B cell (primary cell): ENCODE results near the gene SLC39A8. TPM values are rescaled to one million over a fixed set of nuclear protein-coding genes. Genes with fewer than 3 reads are reported as not detected.
"Not testable (repeated sequence)": the region's sequence is repeated elsewhere in the genome, so short reads cannot be mapped to it uniquely, and the experiment has no call there.

ENCODE experiments used
- ATAC-seq: fragments of 200-7000 bp; cut with Tn5 transposase; one replicate; pipeline ENCODE4 v1.10.0; 2021; ENCODE audit warnings: low read depth, mild to moderate bottlenecking, moderate number of reproducible peaks, moderate library complexity
- CTCF ChIA-PET: fragments of 350-600 bp; sonication (Branson Sonifier 250); formaldehyde crosslinking; loops from one replicate; lab custom pipeline; 2021; ENCODE audit warnings: antibody characterized with exemption, inconsistent platforms; lab: Charles Lee
- POLR2A ChIA-PET: fragments of 350-600 bp; sonication (Branson Sonifier 250); formaldehyde crosslinking; loops from one replicate; lab custom pipeline; 2021; ENCODE audit warnings: antibody characterized with exemption; lab: Charles Lee
- DNase-seq: peaks from one replicate; pipeline ENCODE4 v3.0.0; 2013
- H2AFZ ChIP-seq: 2 replicates; pipeline ENCODE4 v1.6.1; 2012; ENCODE audit warnings: mild to moderate bottlenecking, low read depth, low read length; ENCODE audit not compliant: insufficient read depth, poor library complexity, severe bottlenecking
- H3K27ac ChIP-seq, 2 donors: 1 replicate in 1 of 2; 2 replicates in 1 of 2; pipeline ENCODE4 v1.5.1; 2012 to 2013; ENCODE audit warnings: low read length in 2 of 2, mild to moderate bottlenecking in 2 of 2, moderate library complexity in 1 of 2
- H3K27me3 ChIP-seq, 4 experiments: fragments of 200-600 bp in 1 of 4; sonication (generic) in 1 of 4; replicated peaks in 1 of 4; 1 replicate in 2 of 4; 2 replicates in 2 of 4; pipeline versions ENCODE4 v1.6.1 to v1.7.0; 2013 to 2016; ENCODE audit warnings: low read length in 3 of 4, mild to moderate bottlenecking in 2 of 4, mixed read lengths in 1 of 4, moderate library complexity in 1 of 4; ENCODE audit not compliant: insufficient read depth in 4 of 4, control insufficient read depth in 3 of 4; ENCODE audit errors: control extremely low read depth in 1 of 4
- H3K36me3 ChIP-seq, 2 experiments: replicated peaks in 1 of 2; 1 replicate in 1 of 2; 2 replicates in 1 of 2; pipeline versions ENCODE4 v1.6.1 to v1.7.1; 2013; ENCODE audit warnings: low read length in 1 of 2; ENCODE audit not compliant: insufficient read depth in 2 of 2, control insufficient read depth in 1 of 2; ENCODE audit errors: control extremely low read depth in 1 of 2, extremely low read depth in 1 of 2
- H3K4me1 ChIP-seq, 2 donors: fragments of 200-600 bp in 1 of 2; sonication (generic) in 1 of 2; 1 replicate in 1 of 2; 2 replicates in 1 of 2; pipeline versions ENCODE4 v1.5.1 to v1.6.1; 2013 to 2017; ENCODE audit warnings: low read length in 2 of 2; ENCODE audit not compliant: control insufficient read depth in 2 of 2, insufficient read depth in 2 of 2
- H3K4me2 ChIP-seq: replicated peaks from 2 replicates; pipeline ENCODE3; 2012; ENCODE audit warnings: mild to moderate bottlenecking, low read depth, low read length; ENCODE audit not compliant: poor library complexity, severe bottlenecking
- H3K4me3 ChIP-seq, 5 experiments: fragments of 200-600 bp in 1 of 5; sonication (generic) in 1 of 5; 1 replicate in 3 of 5; 2 replicates in 2 of 5; pipeline versions ENCODE4 v1.5.1 to v1.7.0; 2011 to 2016; ENCODE audit warnings: low read length in 4 of 5, mild to moderate bottlenecking in 4 of 5, low read depth in 2 of 5, control low read depth in 1 of 5, moderate library complexity in 1 of 5; ENCODE audit not compliant: insufficient read depth in 1 of 5; ENCODE audit errors: control extremely low read depth in 1 of 5, extremely low read depth in 1 of 5
- H3K79me2 ChIP-seq: fragments of 200-600 bp; sonication (generic); one replicate; pipeline ENCODE4 v1.6.0; 2016; ENCODE audit warnings: low read length; ENCODE audit not compliant: control insufficient read depth, insufficient read depth
- H3K9ac ChIP-seq: fragments of 200-600 bp; sonication (generic); 2 replicates; pipeline ENCODE4 v1.6.1; 2017; ENCODE audit warnings: mild to moderate bottlenecking, low read length, moderate library complexity
- H3K9me3 ChIP-seq, 3 donors: one replicate each; pipeline versions ENCODE4 v1.6.1 to v1.7.1; 2013; ENCODE audit warnings: low read length in 2 of 3; ENCODE audit not compliant: control insufficient read depth in 2 of 3, insufficient read depth in 1 of 3; ENCODE audit errors: control extremely low read depth in 1 of 3
- H4K20me1 ChIP-seq: 2 replicates; pipeline ENCODE4 v1.6.0; 2012; ENCODE audit warnings: mild to moderate bottlenecking, low read length; ENCODE audit not compliant: insufficient read depth, control insufficient read depth, poor library complexity, severe bottlenecking
- H3K27ac Mint-ChIP-seq: one replicate; pipeline ENCODE4 v1.8.0; 2021; ENCODE audit warnings: mixed read lengths
- H3K27me3 Mint-ChIP-seq: one replicate; pipeline ENCODE4 v1.8.0; 2021; ENCODE audit warnings: mixed read lengths
- H3K4me1 Mint-ChIP-seq: one replicate; pipeline ENCODE4 v1.8.0; 2021; ENCODE audit warnings: mixed read lengths
- H3K4me3 Mint-ChIP-seq: one replicate; pipeline ENCODE4 v1.8.0; 2021; ENCODE audit warnings: mixed read lengths
- H3K9me3 Mint-ChIP-seq: one replicate; pipeline ENCODE4 v1.8.0; 2022; ENCODE audit warnings: mixed read lengths; ENCODE audit not compliant: insufficient read depth
- EZH2 ChIP-seq: IDR thresholded peaks from 2 replicates; pipeline ENCODE4 v1.6.1; 2012; ENCODE audit warnings: borderline replicate concordance, low read depth, mild to moderate bottlenecking, moderate library complexity, low read length; ENCODE audit not compliant: insufficient read depth, poor library complexity, severe bottlenecking
- WGBS: methylation state at CpG from one replicate; pipeline ENCODE4 v1.1.5; 2013; ENCODE audit warnings: missing lambda C conversion rate; ENCODE audit not compliant: insufficient coverage; 5-methylcytosine and 5-hydroxymethylcytosine counted together
- intact Hi-C: fragments of 100-400 bp; cut with micrococcal nuclease; formaldehyde crosslinking; loops from one replicate; pipeline ENCODE4 v1.10.0; 2022
- polyA plus RNA-seq: library from polyadenylated mRNA; depleted of rRNA; stranded (reverse); fragments of >200 nt; gene quantifications from 2 replicates; pipeline ENCODE4 v1.2.3, GENCODE V29; 2012
- total RNA-seq, 2 donors: library from RNA; stranded (reverse); fragments of 120-200 nt in 1 of 2; gene quantifications; 1 replicate in 1 of 2; 2 replicates in 1 of 2; pipeline versions ENCODE4 v1.2.3 to v1.2.4, GENCODE V29; 2013 to 2022
- TF ChIP-seq, protein P1 (sequence below): fragments of 200-600 bp; IDR thresholded peaks from one replicate; pipeline ENCODE4 v1.8.0; 2022; ENCODE audit warnings: antibody characterized with exemption, mild to moderate bottlenecking

SLC39A8 gene
- total and polyA plus RNA-seq, 2 donors (not counting 1 experiment from before 2014, with no cell fraction given) = 2.4 to 8.4 TPM

DNA sequence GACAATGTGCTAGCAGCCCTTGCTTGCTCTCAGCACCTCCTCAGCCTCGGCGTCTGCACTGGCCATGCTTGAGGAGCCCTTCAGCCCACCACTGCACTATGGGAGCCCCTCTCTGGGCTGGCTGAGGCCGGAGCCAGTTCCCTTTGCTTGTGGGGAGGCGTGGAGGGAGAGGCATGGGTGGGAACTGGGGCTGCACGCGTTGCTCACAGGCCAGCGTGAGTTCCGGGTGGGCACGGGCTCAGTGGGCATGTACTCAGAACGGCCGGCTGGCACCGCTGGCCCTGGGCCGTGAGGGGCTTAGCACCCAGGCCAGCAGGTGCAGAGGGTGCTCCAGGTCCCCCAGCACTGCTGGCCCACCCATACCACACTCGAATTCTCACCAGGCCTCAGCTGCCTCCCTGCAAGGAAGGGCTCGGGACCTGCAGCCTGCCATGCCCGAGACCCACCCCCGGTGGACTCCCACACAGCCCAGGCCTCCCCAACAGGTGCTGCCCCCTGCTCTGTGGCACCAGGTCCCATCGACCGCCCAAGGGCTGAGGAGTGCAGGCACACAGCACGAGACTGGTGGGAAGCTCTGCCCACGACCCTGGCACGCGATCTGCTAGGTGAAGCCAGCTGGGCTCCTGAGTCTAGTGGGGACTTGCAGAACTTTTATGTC is 100.3 kb downstream of the SLC39A8 start:
- CTCF ChIA-PET = no interaction called here
- no peaks in the 10 kb centered on the region for H4K20me1 ChIP-seq

DNA sequence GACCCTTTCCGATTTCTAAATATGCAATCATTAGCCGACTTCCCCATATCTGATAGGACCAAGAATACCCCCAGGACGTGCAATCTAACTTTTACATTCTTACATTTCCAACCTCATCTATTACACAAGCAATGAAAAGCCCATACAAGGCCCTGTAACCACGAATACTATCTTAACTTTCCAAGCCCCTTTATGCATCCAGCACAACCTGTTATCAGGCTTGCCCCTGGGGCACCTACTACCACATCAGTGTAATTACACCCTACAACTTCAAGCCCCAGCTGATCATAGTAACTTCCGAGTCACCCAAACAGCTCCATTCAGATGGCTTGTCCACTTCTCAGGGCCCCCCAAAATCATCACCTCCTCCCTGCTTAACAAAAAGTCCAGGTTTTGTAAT is 102.0 kb downstream of the SLC39A8 start:
- H3K79me2 ChIP-seq, CTCF ChIA-PET, H3K4me1 Mint-ChIP-seq, H3K27ac Mint-ChIP-seq, H3K4me3 Mint-ChIP-seq, H3K4me1 ChIP-seq, H3K36me3 ChIP-seq, H4K20me1 ChIP-seq, H3K9ac ChIP-seq, H3K9me3 Mint-ChIP-seq, ATAC-seq, intact Hi-C loops, H3K27me3 Mint-ChIP-seq, H3K27me3 ChIP-seq, H3K4me2 ChIP-seq, H3K4me3 ChIP-seq, DNase-seq, H3K27ac ChIP-seq, H2AFZ ChIP-seq, POLR2A ChIA-PET: not testable (repeated sequence)
- 86% methylated on average over 5 of the region's 5 CpGs for WGBS
- peaks cover 0 to 15% (median 0%) of the 10 kb centered on the region in 3 donors for H3K9me3 ChIP-seq

More for the DNA sequence above, 100.3 kb downstream of the SLC39A8 start:
- POLR2A ChIA-PET = no interaction called here
- no peak overlapping the region for H3K4me2 ChIP-seq
- H3K27me3 ChIP-seq = no peaks in the 10 kb centered on the region
- DNase-seq (no peak), ATAC-seq (no peak)
- Mint-ChIP-seq H3K4me1 (no peaks in the 10 kb centered on the region), H3K27me3 (no peaks in the 10 kb centered on the region), H3K9me3 (no peaks in the 10 kb centered on the region), H3K27ac (no peak overlapping the region), H3K4me3 (no peak overlapping the region)
- H3K9ac ChIP-seq = no peak overlapping the region
- WGBS = 92% methylated on average over 23 of the region's 23 CpGs
- H3K9me3 ChIP-seq = peaks cover 0 to 23% (median 0%) of the 10 kb centered on the region in 3 donors
- no peak overlapping the region for H3K27ac ChIP-seq
- H3K4me3 ChIP-seq = no peak overlapping the region
- H3K79me2 ChIP-seq = no peaks in the 10 kb centered on the region
- intact Hi-C loops = no loop called here
- no peak overlapping the region for H2AFZ ChIP-seq
- H3K4me1 ChIP-seq = no peaks in the 10 kb centered on the region
- TF ChIP-seq EZH2 = no peak
- TF ChIP-seq, protein P1, sequence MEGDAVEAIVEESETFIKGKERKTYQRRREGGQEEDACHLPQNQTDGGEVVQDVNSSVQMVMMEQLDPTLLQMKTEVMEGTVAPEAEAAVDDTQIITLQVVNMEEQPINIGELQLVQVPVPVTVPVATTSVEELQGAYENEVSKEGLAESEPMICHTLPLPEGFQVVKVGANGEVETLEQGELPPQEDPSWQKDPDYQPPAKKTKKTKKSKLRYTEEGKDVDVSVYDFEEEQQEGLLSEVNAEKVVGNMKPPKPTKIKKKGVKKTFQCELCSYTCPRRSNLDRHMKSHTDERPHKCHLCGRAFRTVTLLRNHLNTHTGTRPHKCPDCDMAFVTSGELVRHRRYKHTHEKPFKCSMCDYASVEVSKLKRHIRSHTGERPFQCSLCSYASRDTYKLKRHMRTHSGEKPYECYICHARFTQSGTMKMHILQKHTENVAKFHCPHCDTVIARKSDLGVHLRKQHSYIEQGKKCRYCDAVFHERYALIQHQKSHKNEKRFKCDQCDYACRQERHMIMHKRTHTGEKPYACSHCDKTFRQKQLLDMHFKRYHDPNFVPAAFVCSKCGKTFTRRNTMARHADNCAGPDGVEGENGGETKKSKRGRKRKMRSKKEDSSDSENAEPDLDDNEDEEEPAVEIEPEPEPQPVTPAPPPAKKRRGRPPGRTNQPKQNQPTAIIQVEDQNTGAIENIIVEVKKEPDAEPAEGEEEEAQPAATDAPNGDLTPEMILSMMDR = no peak
- no peaks in the 10 kb centered on the region for H3K36me3 ChIP-seq
